H4 (cell line): ENCODE results near the gene EFNA4. TPM values are rescaled to one million over a fixed set of nuclear protein-coding genes. Genes with fewer than 3 reads are reported as not detected.

Experiments
- total RNA-seq: library from RNA; depleted of rRNA; stranded (reverse); fragments of >200 nt; shearing (Covaris generic); gene quantifications from 2 replicates; pipeline ENCODE4 v1.2.3, GENCODE V29; 2014; rRNA removed

EFNA4 gene
- total RNA-seq, 1 experiment from 2014 or later = 24.4 TPM

Other genes with a start within 250 kb of the EFNA4 start
- 0.06 and 0.41 TPM in 2 replicates for gene KCNN3, start 193.5 kb upstream of the EFNA4 start, total RNA-seq
- gene PMVK, start 127.0 kb upstream of the EFNA4 start, total RNA-seq = 1.2 and 7.9 TPM in 2 replicates
- gene PBXIP1, start 107.6 kb upstream of the EFNA4 start, total RNA-seq = 22.8 and 31.2 TPM in 2 replicates
- gene PYGO2, start 102.0 kb upstream of the EFNA4 start, total RNA-seq = 18.0 TPM in 2 replicates
- 163 and 170 TPM in 2 replicates for gene SHC1, start 93.0 kb upstream of the EFNA4 start, total RNA-seq
- gene CKS1B, start 89.1 kb upstream of the EFNA4 start, total RNA-seq = 170 and 248 TPM in 2 replicates
- gene FLAD1, start 80.4 kb upstream of the EFNA4 start, total RNA-seq = 31.4 and 37.9 TPM in 2 replicates
- not detected in 2 replicates for gene LENEP, start 70.2 kb upstream of the EFNA4 start, total RNA-seq
- gene ZBTB7B, start 60.9 kb upstream of the EFNA4 start, total RNA-seq = 8.3 and 10.6 TPM in 2 replicates
- not detected in 2 replicates for gene DCST2, start 30.0 kb upstream of the EFNA4 start, total RNA-seq
- gene DCST1, start 29.9 kb upstream of the EFNA4 start, total RNA-seq = not detected in 2 replicates
- 51.8 and 64.3 TPM in 2 replicates for gene ADAM15, start 12.4 kb upstream of the EFNA4 start, total RNA-seq
- gene EFNA3, start 15.1 kb downstream of the EFNA4 start, total RNA-seq = 7.5 and 9.5 TPM in 2 replicates
- gene EFNA1, start 64.1 kb downstream of the EFNA4 start, total RNA-seq = 14.6 and 28.0 TPM in 2 replicates
- gene SLC50A1, start 72.1 kb downstream of the EFNA4 start, total RNA-seq = 35.8 and 40.5 TPM in 2 replicates
- 53.2 and 72.4 TPM in 2 replicates for gene DPM3, start 76.8 kb downstream of the EFNA4 start, total RNA-seq
- gene KRTCAP2, start 109.6 kb downstream of the EFNA4 start, total RNA-seq = 128 and 140 TPM in 2 replicates
- 0.37 and 1.1 TPM in 2 replicates for gene TRIM46, start 110.1 kb downstream of the EFNA4 start, total RNA-seq
- gene THBS3, start 144.2 kb downstream of the EFNA4 start, total RNA-seq = 2.8 and 3.9 TPM in 2 replicates
- gene MTX1, start 145.0 kb downstream of the EFNA4 start, total RNA-seq = 79.5 and 82.1 TPM in 2 replicates
- 5.7 and 11.0 TPM in 2 replicates for gene ENTREP3, start 191.7 kb downstream of the EFNA4 start, total RNA-seq
- gene SCAMP3, start 198.6 kb downstream of the EFNA4 start, total RNA-seq = 72.7 and 133 TPM in 2 replicates
- 13.7 and 14.6 TPM in 2 replicates for gene CLK2, start 209.8 kb downstream of the EFNA4 start, total RNA-seq
- gene HCN3, start 213.7 kb downstream of the EFNA4 start, total RNA-seq = 0.52 TPM in 1 of 2 replicates, not detected in the other
- gene PKLR, start 237.7 kb downstream of the EFNA4 start, total RNA-seq = not detected in 2 replicates
- gene FDPS, start 245.1 kb downstream of the EFNA4 start, total RNA-seq = 218 and 266 TPM in 2 replicates